Progenitor cell of endocrine pancreas (in vitro differentiated cells): Measurements from ENCODE around the gene IRS1. TPM values are rescaled to one million over a fixed set of nuclear protein-coding genes. Genes with fewer than 3 reads are reported as not detected.

Experiments used
- DNase-seq: peaks from one replicate; pipeline ENCODE4 v3.0.0; 2021; ENCODE audit warnings: low spot score; ENCODE audit not compliant: unreplicated experiment
- H3K27ac Mint-ChIP-seq: 2 replicates; pipeline ENCODE4 v1.8.0; 2021; ENCODE audit warnings: mild to moderate bottlenecking, moderate library complexity, mixed read lengths
- H3K27me3 Mint-ChIP-seq: 2 replicates; pipeline ENCODE4 v1.8.0; 2021; ENCODE audit warnings: mixed read lengths
- H3K36me3 Mint-ChIP-seq: 2 replicates; pipeline ENCODE4 v1.8.0; 2022; ENCODE audit warnings: mixed read lengths; ENCODE audit not compliant: insufficient read depth
- H3K4me1 Mint-ChIP-seq: 2 replicates; pipeline ENCODE4 v1.8.0; 2021; ENCODE audit warnings: low read depth, mixed read lengths
- H3K4me3 Mint-ChIP-seq: 2 replicates; pipeline ENCODE4 v1.8.0; 2021; ENCODE audit warnings: low read depth, mild to moderate bottlenecking, moderate library complexity, mixed read lengths
- H3K9me3 Mint-ChIP-seq: 2 replicates; pipeline ENCODE4 v1.8.0; 2021; ENCODE audit warnings: low read depth, mixed read lengths
- total RNA-seq: library from RNA; stranded (reverse); gene quantifications from 2 replicates; pipeline ENCODE4 v1.2.1, GENCODE V29; 2021
- TF ChIP-seq, protein P1 (sequence below): fragments of 200-600 bp; sonication (generic); IDR thresholded peaks from one replicate; pipeline ENCODE4 v1.5.0; 2021; ENCODE audit warnings: antibody characterized with exemption, mild to moderate bottlenecking; ENCODE audit not compliant: unreplicated experiment

IRS1 gene
- total RNA-seq, 1 donor from 2014 or later, result 17.1 TPM

DNA sequence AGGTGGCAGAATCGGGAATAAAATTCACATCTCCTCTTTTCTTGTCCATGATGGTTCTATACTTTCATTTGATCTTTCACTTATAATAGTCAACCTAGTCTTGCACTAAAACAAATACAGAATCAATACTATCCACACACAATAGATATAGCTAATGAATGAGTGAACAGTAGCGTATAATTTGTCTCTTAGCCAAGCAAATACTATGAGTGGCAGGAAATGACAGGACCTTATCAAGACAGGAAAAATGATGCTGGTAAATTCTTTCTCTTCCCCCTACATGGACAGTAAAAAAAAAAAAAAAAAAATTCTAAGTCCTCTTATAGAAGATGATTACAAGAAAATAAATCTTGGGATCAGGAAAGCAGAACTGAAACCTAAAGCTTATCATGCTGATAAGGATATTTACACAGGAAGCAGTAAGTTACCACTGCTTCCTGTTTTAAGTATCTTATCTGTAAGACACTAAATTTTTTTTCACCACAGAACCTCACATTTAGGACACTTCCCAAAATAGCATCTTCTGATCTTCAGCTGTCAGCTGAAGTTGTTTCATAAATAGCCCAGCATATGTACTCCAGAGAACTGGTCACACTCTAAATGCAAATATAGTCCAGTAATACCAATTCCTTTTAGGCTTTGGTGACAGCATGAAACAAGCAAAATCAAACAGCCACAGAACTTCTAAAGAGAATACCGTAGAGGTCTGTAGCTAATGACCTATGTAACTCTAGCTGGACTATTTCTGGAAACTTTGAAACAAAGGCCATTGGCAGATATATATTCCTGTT, 27.0 kb downstream of the IRS1 start:
- DNase-seq, result no peak
- H3K27me3 Mint-ChIP-seq, result no peaks in the 10 kb centered on the region
- peak overlapping the region; percentile 46 for H3K27ac Mint-ChIP-seq
- peaks cover 33% of the 10 kb centered on the region for H3K4me1 Mint-ChIP-seq
- H3K9me3 Mint-ChIP-seq, result peaks cover 20% of the 10 kb centered on the region
- TF ChIP-seq, protein P1, sequence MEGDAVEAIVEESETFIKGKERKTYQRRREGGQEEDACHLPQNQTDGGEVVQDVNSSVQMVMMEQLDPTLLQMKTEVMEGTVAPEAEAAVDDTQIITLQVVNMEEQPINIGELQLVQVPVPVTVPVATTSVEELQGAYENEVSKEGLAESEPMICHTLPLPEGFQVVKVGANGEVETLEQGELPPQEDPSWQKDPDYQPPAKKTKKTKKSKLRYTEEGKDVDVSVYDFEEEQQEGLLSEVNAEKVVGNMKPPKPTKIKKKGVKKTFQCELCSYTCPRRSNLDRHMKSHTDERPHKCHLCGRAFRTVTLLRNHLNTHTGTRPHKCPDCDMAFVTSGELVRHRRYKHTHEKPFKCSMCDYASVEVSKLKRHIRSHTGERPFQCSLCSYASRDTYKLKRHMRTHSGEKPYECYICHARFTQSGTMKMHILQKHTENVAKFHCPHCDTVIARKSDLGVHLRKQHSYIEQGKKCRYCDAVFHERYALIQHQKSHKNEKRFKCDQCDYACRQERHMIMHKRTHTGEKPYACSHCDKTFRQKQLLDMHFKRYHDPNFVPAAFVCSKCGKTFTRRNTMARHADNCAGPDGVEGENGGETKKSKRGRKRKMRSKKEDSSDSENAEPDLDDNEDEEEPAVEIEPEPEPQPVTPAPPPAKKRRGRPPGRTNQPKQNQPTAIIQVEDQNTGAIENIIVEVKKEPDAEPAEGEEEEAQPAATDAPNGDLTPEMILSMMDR, result no peak
- H3K36me3 Mint-ChIP-seq, result peaks cover 32% of the 10 kb centered on the region
- no peak overlapping the region for H3K4me3 Mint-ChIP-seq

DNA sequence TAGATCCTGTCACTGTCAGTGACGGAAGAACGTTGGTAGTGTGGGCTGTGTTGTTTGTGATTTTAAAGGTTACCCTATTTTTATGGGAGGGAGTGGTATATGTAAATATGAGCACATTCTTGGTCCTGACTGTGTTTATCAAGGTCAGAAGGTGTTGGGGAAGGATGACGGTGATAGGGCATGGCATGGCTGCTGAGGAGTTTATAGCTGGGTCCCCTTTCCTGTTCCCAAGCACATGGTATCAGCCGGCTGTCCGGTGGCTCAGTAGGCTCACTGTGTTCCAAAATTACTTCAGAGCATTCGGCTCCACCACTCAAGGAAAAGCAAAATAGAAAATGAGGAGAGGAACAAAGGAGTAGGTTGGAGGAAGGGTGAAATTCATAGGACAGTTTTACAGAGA, 28.6 kb downstream of the IRS1 start:
- H3K27me3 Mint-ChIP-seq, result no peaks in the 10 kb centered on the region
- peak overlapping the region; percentile 4 for H3K27ac Mint-ChIP-seq
- TF ChIP-seq, protein P1, result no peak
- H3K4me1 Mint-ChIP-seq, result peaks cover 33% of the 10 kb centered on the region
- peaks cover 26% of the 10 kb centered on the region for H3K36me3 Mint-ChIP-seq
- no peak overlapping the region for H3K4me3 Mint-ChIP-seq
- H3K9me3 Mint-ChIP-seq, result peaks cover 20% of the 10 kb centered on the region
- no peak for DNase-seq

DNA sequence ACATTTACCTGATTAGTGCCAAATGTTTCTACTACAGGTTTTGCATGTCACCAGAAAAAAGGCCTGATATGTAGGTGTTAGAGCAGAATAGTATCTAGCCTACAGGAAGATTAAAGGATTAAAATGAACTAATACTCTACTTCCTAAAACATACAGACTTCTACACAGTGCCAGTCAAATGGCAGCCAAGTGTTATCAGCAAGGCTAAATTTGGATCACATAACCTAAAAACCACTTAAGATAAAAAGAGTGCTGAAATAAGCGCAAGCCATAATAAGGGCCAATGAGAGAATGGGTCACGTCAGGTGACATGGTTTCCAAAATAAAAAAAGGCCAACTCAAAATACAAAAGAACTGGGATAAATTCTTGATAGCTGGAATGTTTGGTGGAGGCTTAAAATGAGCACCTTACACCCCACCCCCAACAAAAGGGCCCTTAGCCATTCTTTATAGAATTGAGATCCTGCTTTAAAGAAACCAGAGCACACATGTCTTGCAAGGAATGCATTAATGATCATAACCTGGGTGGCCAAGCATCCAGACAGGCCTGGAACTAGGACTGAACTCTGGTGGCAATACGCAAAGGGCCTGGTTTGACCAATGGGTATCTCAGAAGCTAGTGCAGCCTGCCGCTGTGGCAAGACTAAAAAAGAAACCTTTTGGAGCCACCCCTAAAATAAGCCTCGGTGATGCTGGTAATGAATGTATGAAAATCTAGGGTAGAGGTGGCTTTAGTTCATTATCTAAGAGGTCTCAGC, 32.4 kb downstream of the IRS1 start:
- Mint-ChIP-seq H3K9me3 (peaks cover 11% of the 10 kb centered on the region), H3K27me3 (no peaks in the 10 kb centered on the region), H3K27ac (no peak overlapping the region), H3K4me3 (no peak overlapping the region), H3K36me3 (peaks cover 19% of the 10 kb centered on the region), H3K4me1 (peaks cover 14% of the 10 kb centered on the region)
- TF ChIP-seq, protein P1, result no peak
- DNase-seq, result no peak

DNA sequence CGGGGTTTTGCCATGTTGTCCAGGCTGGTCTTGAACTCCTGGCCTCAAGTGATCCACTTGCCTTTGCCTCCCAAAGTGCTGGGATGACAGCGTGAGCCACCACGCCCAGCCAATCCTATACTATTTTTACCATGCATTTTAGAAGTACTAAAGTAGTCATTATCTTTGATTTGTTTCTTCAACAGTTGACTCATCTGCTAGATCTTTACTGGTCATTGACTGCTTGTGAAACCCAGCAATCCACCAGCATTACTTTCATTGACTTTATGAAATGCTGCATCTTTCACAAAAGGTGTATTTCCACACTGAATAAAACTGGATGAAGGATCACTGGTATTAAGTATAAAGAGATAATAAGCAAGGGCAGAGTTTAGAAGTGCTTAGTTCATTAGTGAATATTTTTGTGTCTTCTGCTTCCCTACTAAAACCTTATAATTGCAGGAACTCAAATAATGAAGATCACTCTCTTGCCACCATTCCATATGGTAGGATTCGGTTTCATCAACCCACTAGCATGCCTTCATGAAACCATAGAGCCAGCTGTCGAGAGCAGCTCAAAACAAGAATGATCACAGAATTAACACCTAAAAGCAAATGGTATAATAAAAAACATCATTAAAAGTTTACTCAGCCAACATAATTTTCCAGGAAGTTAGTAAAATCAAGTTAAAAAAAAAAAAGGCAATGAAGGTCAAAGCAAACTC, 33.1 kb downstream of the IRS1 start:
- H3K4me3 Mint-ChIP-seq, result no peak overlapping the region
- peaks cover 9% of the 10 kb centered on the region for H3K4me1 Mint-ChIP-seq
- H3K27me3 Mint-ChIP-seq, result no peaks in the 10 kb centered on the region
- no peak overlapping the region for H3K27ac Mint-ChIP-seq
- peaks cover 11% of the 10 kb centered on the region for H3K9me3 Mint-ChIP-seq
- H3K36me3 Mint-ChIP-seq, result peaks cover 21% of the 10 kb centered on the region
- TF ChIP-seq, protein P1, result no peak
- DNase-seq, result no peak

DNA sequence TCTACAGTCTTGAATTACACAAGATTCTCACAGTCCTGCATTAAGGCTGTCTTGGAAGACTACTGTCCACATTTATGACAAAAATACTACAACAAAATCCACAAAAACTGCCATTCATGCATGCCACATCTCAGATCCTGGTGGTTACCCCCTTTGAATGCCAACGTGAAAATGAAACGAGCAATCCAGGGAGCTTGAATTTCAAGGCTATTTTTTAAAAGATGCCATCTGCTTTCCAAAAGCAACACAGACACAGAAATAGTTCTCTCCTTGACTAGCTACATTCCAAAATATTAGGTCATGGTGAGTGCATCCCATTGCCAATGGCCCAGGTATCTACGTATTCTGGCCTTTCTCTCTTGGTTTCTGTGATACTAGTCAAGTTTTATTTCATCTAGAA, 36.3 kb downstream of the IRS1 start:
- Mint-ChIP-seq H3K27me3 (no peaks in the 10 kb centered on the region), H3K27ac (no peak overlapping the region), H3K4me1 (peaks cover 2% of the 10 kb centered on the region), H3K4me3 (no peak overlapping the region), H3K9me3 (peaks cover 7% of the 10 kb centered on the region), H3K36me3 (peaks cover 20% of the 10 kb centered on the region)
- TF ChIP-seq, protein P1, result no peak
- DNase-seq, result no peak
